Left lung (tissue), 10 donors: ENCODE results near the gene NPDC1. TPM values are rescaled to one million over a fixed set of nuclear protein-coding genes. Genes with fewer than 3 reads are reported as not detected.
A peak's percentile ranks its signal among the peaks of the same experiment; 100 is the strongest.

Experiments
- ATAC-seq: fragments of 200-7000 bp; cut with Tn5 transposase; one replicate; pipeline ENCODE4 v1.9.1; 2020; ENCODE audit warnings: moderate library complexity
- DNase-seq, 4 donors: peaks; one replicate each; pipeline ENCODE4 v3.0.0-alpha.2; 2013 to 2020
- H3K27ac ChIP-seq, 2 donors: fragments of 200-600 bp; sonication (generic) in 1 of 2; one replicate each; pipeline versions ENCODE4 v1.5.0 to v1.8.0; 2020 to 2021
- H3K27me3 ChIP-seq, 2 donors: fragments of 200-600 bp; sonication (generic) in 1 of 2; one replicate each; pipeline versions ENCODE4 v1.5.0 to v1.8.0; 2020 to 2021
- H3K36me3 ChIP-seq, 2 donors: fragments of 200-600 bp; sonication (generic) in 1 of 2; one replicate each; pipeline versions ENCODE4 v1.5.0 to v1.8.0; 2020 to 2021
- H3K4me1 ChIP-seq, 2 donors: fragments of 200-600 bp; one replicate each; pipeline ENCODE4 v1.8.0; 2021
- H3K4me3 ChIP-seq, 2 donors: fragments of 200-600 bp; sonication (generic) in 1 of 2; one replicate each; pipeline versions ENCODE4 v1.5.0 to v1.8.0; 2020 to 2021; ENCODE audit warnings: mild to moderate bottlenecking in 1 of 2
- H3K9me3 ChIP-seq, 2 donors: fragments of 200-600 bp; sonication (generic) in 1 of 2; one replicate each; pipeline versions ENCODE4 v1.5.0 to v1.8.0; 2020 to 2021
- intact Hi-C, 2 donors: fragments of 100-400 bp; cut with DNase I; formaldehyde crosslinking; loops; one replicate each; pipeline versions ENCODE4 v1.11.2 to v1.14.2; 2022
- polyA plus RNA-seq, 6 donors: library from polyadenylated mRNA; unstranded; fragments of 120-200 nt; gene quantifications; one replicate each; pipeline ENCODE4 v1.2.1, GENCODE V29; 2013; ENCODE audit not compliant: insufficient read length in 6 of 6
- total RNA-seq, 2 donors: library from RNA; stranded (reverse); fragmentation: NEBNext Ultra II Directional; extraction: Animal tissue kit (Norgen Biotek cat#: 25700); gene quantifications; one replicate each; pipeline ENCODE4 v1.2.1, GENCODE V29; 2021
- TF ChIP-seq, protein P1 (sequence below), 2 donors: fragments of 200-600 bp; sonication (generic) in 1 of 2; IDR thresholded peaks; one replicate each; pipeline versions ENCODE4 v1.5.0 to v1.8.0; 2021; ENCODE audit warnings: antibody characterized with exemption in 2 of 2
- donor health status: DM: no; HTN: yes; CAD: no.
- donor health status: DM: no; HTN: no; CAD: no.

The NPDC1 gene
- total and polyA plus RNA-seq, 8 donors = 24.4 to 105 (median 31.7) TPM

DNA sequence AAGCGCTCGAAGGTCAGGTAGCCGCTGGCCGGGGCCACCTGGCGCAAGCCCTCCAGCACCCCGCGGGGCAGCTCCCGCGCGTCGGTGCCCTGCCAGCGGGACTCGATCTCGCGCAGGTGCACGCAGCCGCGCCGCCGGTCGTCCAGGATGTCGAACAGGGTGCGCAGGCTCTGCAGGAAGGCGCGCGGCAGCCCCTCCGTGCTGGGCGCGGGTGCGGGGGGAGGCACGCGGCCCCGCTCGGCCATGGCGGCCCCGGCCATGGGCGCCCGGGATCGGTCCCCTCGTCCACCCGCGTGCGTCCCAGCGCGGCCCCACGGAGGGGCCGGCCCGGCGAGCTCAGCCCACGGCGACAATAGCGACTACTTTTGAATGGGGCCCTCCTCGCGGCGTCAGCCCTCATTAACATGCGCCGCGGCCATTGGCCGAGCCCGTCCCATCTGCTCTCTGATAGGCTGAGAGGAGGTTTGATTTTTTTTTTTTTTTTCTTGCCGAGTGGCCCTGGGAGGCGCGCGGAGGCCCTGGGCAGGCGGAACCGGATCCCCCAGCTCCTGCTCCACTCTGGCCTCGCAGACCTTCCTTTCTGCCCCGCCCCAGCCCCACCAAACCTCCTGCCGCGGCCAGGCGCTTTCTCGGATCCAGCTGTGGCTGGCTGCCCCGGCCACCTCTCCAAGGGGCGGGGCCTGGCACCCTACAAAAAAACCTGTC lies 24.4 kb upstream of the NPDC1 start, which contains the start of gene SAPCD2:
Gene SAPCD2, minus strand, starts transcription at position 357 of the 705 bp plus-strand sequence. Its CDS starts 97 bp downstream, at position 260.
- H3K9me3 ChIP-seq = no peaks in the 10 kb centered on the region
- DNase-seq = peak; percentile 81 to 93 (median 91)
- no peaks in the 10 kb centered on the region for H3K36me3 ChIP-seq
- peaks cover 11 to 30% of the 10 kb centered on the region in 2 donors for H3K4me1 ChIP-seq
- ATAC-seq = peak; percentile 93
- peak within 1 kb of the TSS; percentile 29 to 41 for H3K4me3 ChIP-seq
- H3K27ac ChIP-seq = peak within 1 kb of the TSS; percentile 53 to 76
- H3K27me3 ChIP-seq = peaks cover 0 to 21% of the 10 kb centered on the region in 2 donors
- TF ChIP-seq, protein P1, sequence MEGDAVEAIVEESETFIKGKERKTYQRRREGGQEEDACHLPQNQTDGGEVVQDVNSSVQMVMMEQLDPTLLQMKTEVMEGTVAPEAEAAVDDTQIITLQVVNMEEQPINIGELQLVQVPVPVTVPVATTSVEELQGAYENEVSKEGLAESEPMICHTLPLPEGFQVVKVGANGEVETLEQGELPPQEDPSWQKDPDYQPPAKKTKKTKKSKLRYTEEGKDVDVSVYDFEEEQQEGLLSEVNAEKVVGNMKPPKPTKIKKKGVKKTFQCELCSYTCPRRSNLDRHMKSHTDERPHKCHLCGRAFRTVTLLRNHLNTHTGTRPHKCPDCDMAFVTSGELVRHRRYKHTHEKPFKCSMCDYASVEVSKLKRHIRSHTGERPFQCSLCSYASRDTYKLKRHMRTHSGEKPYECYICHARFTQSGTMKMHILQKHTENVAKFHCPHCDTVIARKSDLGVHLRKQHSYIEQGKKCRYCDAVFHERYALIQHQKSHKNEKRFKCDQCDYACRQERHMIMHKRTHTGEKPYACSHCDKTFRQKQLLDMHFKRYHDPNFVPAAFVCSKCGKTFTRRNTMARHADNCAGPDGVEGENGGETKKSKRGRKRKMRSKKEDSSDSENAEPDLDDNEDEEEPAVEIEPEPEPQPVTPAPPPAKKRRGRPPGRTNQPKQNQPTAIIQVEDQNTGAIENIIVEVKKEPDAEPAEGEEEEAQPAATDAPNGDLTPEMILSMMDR (IDR thresholded peaks at IDR 0.05) = no peak
- intact Hi-C loops = no loop called here

DNA sequence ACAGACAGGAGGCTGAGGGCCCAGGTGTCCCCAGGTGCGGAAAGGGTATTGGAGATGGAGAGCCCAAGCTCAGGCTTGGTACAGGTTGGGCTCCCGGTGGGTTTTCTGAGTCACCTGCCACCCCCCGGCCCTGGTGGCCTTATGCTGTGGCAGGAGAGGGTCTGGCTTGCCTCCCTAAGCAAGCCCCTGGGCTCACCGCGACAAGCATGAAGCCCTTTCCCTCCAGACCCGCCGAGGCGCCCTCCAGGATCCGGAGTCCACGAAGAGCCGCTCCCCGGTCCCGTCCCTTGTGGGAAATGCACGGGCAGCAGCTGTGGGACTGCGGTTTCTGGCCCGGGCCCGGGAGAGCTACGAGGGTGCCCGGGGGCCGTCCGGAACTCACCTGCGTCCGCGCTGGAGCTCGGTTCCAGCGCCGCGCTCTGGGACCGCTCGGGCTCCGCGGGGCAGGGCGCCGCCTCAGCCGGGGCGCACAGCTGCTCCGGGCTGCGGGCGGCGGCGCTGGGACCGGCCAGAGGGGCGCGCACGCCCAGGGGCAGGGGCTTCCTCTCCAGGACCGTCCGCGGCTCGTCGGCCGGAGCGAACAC lies 23.6 kb upstream of the NPDC1 start:
- ATAC-seq (no peak), DNase-seq (no peak)
- intact Hi-C loops = loop anchor here in 1 of 2 donors (10.0 kb wide), 1 partner anchor 285 kb away; no protein-coding TSS in a partner anchor
- peak overlapping the region in 1 of 2 donors; percentile 41 for H3K4me3 ChIP-seq
- TF ChIP-seq, protein P1 (IDR thresholded peaks at IDR 0.05) = no peak
- H3K4me1 ChIP-seq = peaks cover 11 to 30% of the 10 kb centered on the region in 2 donors
- H3K9me3 ChIP-seq = no peaks in the 10 kb centered on the region
- H3K36me3 ChIP-seq = no peaks in the 10 kb centered on the region
- peaks cover 0 to 21% of the 10 kb centered on the region in 2 donors for H3K27me3 ChIP-seq
- no peak overlapping the region for H3K27ac ChIP-seq

DNA sequence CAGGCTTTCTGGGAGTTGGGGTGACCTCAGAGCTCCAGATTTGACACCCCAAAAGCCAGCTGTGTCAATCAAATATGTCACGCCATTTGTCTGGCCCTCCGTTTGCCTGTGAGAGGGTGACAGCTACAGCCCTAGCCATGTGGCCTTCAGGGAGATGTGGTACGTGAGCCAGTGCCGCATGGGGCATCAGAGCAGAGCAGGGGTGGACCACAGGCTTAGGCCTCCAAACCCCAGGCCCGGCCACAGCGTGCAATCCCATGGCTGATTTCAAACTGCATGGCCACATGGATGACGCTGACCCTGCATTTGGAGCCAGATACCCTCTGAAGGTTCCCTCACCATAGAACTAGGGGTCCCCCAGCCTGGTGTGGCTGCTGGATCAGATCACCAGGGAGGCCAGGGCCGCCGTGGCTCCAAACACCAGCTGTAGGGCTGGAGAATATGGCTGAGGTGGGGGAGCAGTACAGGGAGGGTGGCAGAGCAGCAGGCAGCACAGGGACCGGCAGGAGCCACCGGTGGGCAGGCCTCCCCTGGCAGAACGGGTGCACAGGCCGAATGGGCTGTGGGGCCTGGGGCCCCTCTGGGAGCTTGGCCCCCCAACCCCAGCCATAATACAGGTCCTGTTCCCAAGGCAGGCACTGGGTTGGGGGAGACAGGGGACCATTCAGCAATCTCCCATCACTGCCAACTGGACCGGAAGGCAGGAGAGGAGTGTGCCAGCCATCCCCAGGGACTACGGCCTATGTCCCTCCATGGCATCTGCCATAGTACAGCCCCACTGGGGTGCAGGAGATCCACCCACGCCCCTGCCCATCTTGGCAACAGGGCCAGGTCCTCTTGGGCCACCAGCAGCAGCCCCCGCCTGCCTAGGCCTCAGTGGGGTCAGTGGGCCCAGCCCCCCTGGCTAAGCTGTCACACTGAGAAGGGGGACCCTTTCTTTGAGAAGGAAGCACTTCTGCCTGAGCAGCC lies 22.8 kb upstream of the NPDC1 start:
- peaks cover 0 to 21% of the 10 kb centered on the region in 2 donors for H3K27me3 ChIP-seq
- no peak for DNase-seq
- H3K36me3 ChIP-seq = no peaks in the 10 kb centered on the region
- H3K27ac ChIP-seq = no peak overlapping the region
- ATAC-seq = no peak
- H3K9me3 ChIP-seq = no peaks in the 10 kb centered on the region
- TF ChIP-seq, protein P1 (IDR thresholded peaks at IDR 0.05) = no peak
- peaks cover 11 to 35% of the 10 kb centered on the region in 2 donors for H3K4me1 ChIP-seq
- intact Hi-C loops = loop anchor here in 1 of 2 donors (10.0 kb wide), 1 partner anchor 284 kb away; no protein-coding TSS in a partner anchor
- H3K4me3 ChIP-seq = peak overlapping the region in 1 of 2 donors; percentile 41

DNA sequence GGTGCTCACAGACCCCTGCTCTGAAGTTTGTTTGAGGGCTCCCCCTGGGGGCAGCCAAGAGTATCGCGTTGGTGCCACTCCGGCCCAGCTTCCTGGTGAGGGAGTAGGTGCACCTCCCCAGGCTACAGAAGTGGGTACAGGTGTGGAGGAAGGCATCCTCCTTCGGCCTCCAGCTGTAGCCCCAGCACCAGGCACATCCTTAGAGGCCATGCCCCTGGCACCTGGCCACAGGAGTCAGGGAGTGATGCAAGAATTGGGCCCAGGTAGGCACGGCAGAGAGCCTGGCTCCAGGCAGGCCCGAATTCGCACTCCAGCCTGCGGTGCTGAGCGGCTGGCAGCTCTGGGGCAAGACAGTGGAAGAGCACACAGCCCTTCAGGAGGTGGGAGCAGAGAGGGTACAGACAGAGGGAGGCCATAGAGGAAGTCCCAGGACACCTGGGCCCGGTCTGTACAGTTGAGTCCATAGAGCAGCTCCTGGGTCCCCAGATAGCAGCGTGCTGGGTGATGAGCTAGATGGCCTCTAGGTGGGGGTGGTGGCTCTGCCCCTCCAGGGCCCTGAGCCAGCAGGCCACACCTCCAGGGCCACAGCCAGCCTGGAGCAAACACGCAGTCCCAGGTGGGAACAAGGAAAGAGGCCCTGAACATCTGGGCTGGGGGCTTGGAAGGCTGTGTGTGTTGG lies 22.0 kb upstream of the NPDC1 start:
- H3K4me1 ChIP-seq = peaks cover 11 to 37% of the 10 kb centered on the region in 2 donors
- H3K4me3 ChIP-seq = no peak overlapping the region
- DNase-seq (peak in 3 of 4 donors; percentile 81 to 92 (median 85)), ATAC-seq (peak; percentile 62)
- H3K36me3 ChIP-seq = no peaks in the 10 kb centered on the region
- TF ChIP-seq, protein P1 (IDR thresholded peaks at IDR 0.05) = peak; percentile 80 to 91
- H3K27me3 ChIP-seq = peaks cover 0 to 21% of the 10 kb centered on the region in 2 donors
- intact Hi-C loops = loop anchor here in 1 of 2 donors (10.0 kb wide), 1 partner anchor 283 kb away; no protein-coding TSS in a partner anchor
- no peak overlapping the region for H3K27ac ChIP-seq
- H3K9me3 ChIP-seq = no peaks in the 10 kb centered on the region
